NCI-H2107 treated with DMSO at 0.1 percent for 48 hours (cell line): ENCODE data around the gene FUT1.

Source experiments
- DNase-seq: peaks from one replicate; lab custom pipeline; 2025; ENCODE audit not compliant: unreplicated experiment; lab: John Stamatoyannopoulos, UW

The FUT1 gene

GRCh38 chr19:48741129-48741999 lies 11.1 kb downstream of the FUT1 start:
- DNase-seq: no peak

GRCh38 chr19:48740164-48740972 lies 12.1 kb downstream of the FUT1 start, which contains the start of gene RASIP1:
TSS of gene RASIP1 (minus strand) at chr19:48740610. CDS start at chr19:48740282, 328 bp downstream.
- no peak for DNase-seq

GRCh38 chr19:48739404-48740163 lies 12.9 kb downstream of the FUT1 start:
- DNase-seq: peak; percentile 27

GRCh38 chr19:48738557-48739403 lies 13.7 kb downstream of the FUT1 start:
- peak; percentile 65 for DNase-seq

- DNase-seq: no peak
Observed at GRCh38 chr19:48737360-48737998, 15.0 kb downstream of the FUT1 start.

GRCh38 chr19:48735031-48735615 lies 17.3 kb downstream of the FUT1 start:
- no peak for DNase-seq

- DNase-seq: no peak
Observed at GRCh38 chr19:48734625-48735024, 17.8 kb downstream of the FUT1 start.

GRCh38 chr19:48731452-48731851 lies 21.0 kb downstream of the FUT1 start:
- DNase-seq: no peak

GRCh38 chr19:48728911-48729664 lies 23.4 kb downstream of the FUT1 start:
- no peak for DNase-seq

- DNase-seq: no peak
Observed at GRCh38 chr19:48726556-48726955, 25.9 kb downstream of the FUT1 start.

GRCh38 chr19:48724796-48725753 lies 27.4 kb downstream of the FUT1 start:
- DNase-seq: no peak

- no peak for DNase-seq
Observed at GRCh38 chr19:48722196-48722708, 30.2 kb downstream of the FUT1 start.

GRCh38 chr19:48720613-48721296 lies 31.7 kb downstream of the FUT1 start:
- DNase-seq: peak; percentile 98

GRCh38 chr19:48720251-48720612 lies 32.2 kb downstream of the FUT1 start:
- no peak for DNase-seq

GRCh38 chr19:48719263-48720171 lies 32.9 kb downstream of the FUT1 start, which contains the start of gene MAMSTR:
TSS of gene MAMSTR (minus strand) at chr19:48719725. CDS start at chr19:48719031, 694 bp downstream.
- DNase-seq: peak; percentile 29
